HL-60 (cell line): ENCODE results near the gene FBXO33.

Experiments
- DNase-seq, 2 experiments: peaks; one replicate each; pipeline ENCODE4 v3.0.0-alpha.2; 2010 to 2020; ENCODE audit warnings: low read depth in 1 of 2, low spot score in 1 of 2
- H3K27ac ChIP-seq: fragments of 250-450 bp; sonication (Bioruptor Pico); replicated peaks from 2 replicates; pipeline ENCODE4 v1.5.1; 2020; ENCODE audit warnings: mild to moderate bottlenecking, moderate library complexity
- H3K27me3 ChIP-seq: fragments of 250-450 bp; sonication (Bioruptor Pico); 2 replicates; pipeline ENCODE4 v1.5.1; 2021; ENCODE audit warnings: mild to moderate bottlenecking, moderate library complexity; ENCODE audit not compliant: insufficient read depth, poor library complexity, severe bottlenecking
- H3K4me3 ChIP-seq: replicated peaks from 2 replicates; pipeline ENCODE4 v1.5.1; 2011; ENCODE audit warnings: mild to moderate bottlenecking, control low read depth, low read length; ENCODE audit not compliant: insufficient read depth
- CTCF ChIP-seq: IDR thresholded peaks from one replicate; pipeline ENCODE4 v1.5.1; 2011; ENCODE audit warnings: low read length, control low read depth, inconsistent platforms; ENCODE audit not compliant: insufficient read depth
- GABPA ChIP-seq: IDR thresholded peaks from 2 replicates; pipeline ENCODE4 v1.6.1; 2012; ENCODE audit warnings: low read depth
- POLR2AphosphoS5 ChIP-seq: IDR thresholded peaks from 2 replicates; pipeline ENCODE4 v1.6.1; 2012; ENCODE audit warnings: low read depth
- REST ChIP-seq: IDR thresholded peaks from 2 replicates; pipeline ENCODE4 v1.6.1; 2012; ENCODE audit warnings: low read depth; ENCODE audit not compliant: insufficient replicate concordance
- SPI1 ChIP-seq: IDR thresholded peaks from 2 replicates; pipeline ENCODE4 v1.6.1; 2012; ENCODE audit warnings: low read depth, mild to moderate bottlenecking, borderline replicate concordance

Gene FBXO33

GRCh38 chr14:39393289-39393688, 38.9 kb downstream of the FBXO33 start:
- no peak overlapping the region for H3K4me3 ChIP-seq
- TF ChIP-seq SPI1 (no peak), REST (no peak), CTCF (no peak)
- no peak overlapping the region for H3K27ac ChIP-seq
- DNase-seq, result no peak
- no peaks in the 10 kb centered on the region for H3K27me3 ChIP-seq

- no peaks in the 10 kb centered on the region for H3K27me3 ChIP-seq
- DNase-seq, result no peak
- no peak overlapping the region for H3K4me3 ChIP-seq
- no peak for TF ChIP-seq POLR2AphosphoS5
- TF ChIP-seq CTCF, result no peak
- TF ChIP-seq SPI1, result no peak
- TF ChIP-seq GABPA, result no peak
- no peak for TF ChIP-seq REST
- H3K27ac ChIP-seq, result no peak overlapping the region
Measured at GRCh38 chr14:39384177-39384576, 48.1 kb downstream of the FBXO33 start.

- Histone ChIP-seq H3K27ac (no peak overlapping the region), H3K4me3 (no peak overlapping the region), H3K27me3 (no peaks in the 10 kb centered on the region)
- TF ChIP-seq POLR2AphosphoS5 (no peak), SPI1 (no peak), CTCF (no peak), GABPA (no peak), REST (no peak)
- DNase-seq, result no peak
Measured at GRCh38 chr14:39383741-39384140, 48.5 kb downstream of the FBXO33 start.
